Activated CD4-positive, alpha-beta T cell treated with anti-CD3 and anti-CD28 coated beads for 36 hours (primary cell): ENCODE results near the gene MAN2A1. TPM values are rescaled to one million over a fixed set of nuclear protein-coding genes. Genes with fewer than 3 reads are reported as not detected.

Source experiments
- ATAC-seq: fragments of 200-7000 bp; cut with Tn5 transposase; one replicate; pipeline ENCODE4 v1.10.0; 2021; ENCODE audit warnings: mild to moderate bottlenecking, moderate library complexity
- CTCF ChIA-PET: fragments of 350-600 bp; sonication (Branson Sonifier 250); formaldehyde crosslinking; loops from one replicate; lab custom pipeline; 2021; ENCODE audit warnings: antibody characterized with exemption; lab: Charles Lee
- POLR2A ChIA-PET: fragments of 350-600 bp; sonication (Branson Sonifier 250); formaldehyde crosslinking; loops from one replicate; lab custom pipeline; 2021; ENCODE audit warnings: antibody characterized with exemption, inconsistent platforms; lab: Charles Lee
- DNase-seq: peaks from one replicate; pipeline ENCODE4 v3.0.0-alpha.2; 2020
- H3K27ac Mint-ChIP-seq: one replicate; pipeline ENCODE4 v1.8.0; 2021; ENCODE audit warnings: mixed read lengths
- H3K27me3 Mint-ChIP-seq: one replicate; pipeline ENCODE4 v1.8.0; 2021; ENCODE audit warnings: mixed read lengths
- H3K36me3 Mint-ChIP-seq: one replicate; pipeline ENCODE4 v1.8.0; 2021; ENCODE audit warnings: low read depth, mixed read lengths
- H3K4me1 Mint-ChIP-seq: one replicate; pipeline ENCODE4 v1.8.0; 2021; ENCODE audit warnings: mixed read lengths
- H3K4me3 Mint-ChIP-seq: one replicate; pipeline ENCODE4 v1.8.0; 2021; ENCODE audit warnings: mild to moderate bottlenecking, moderate library complexity, mixed read lengths
- H3K9me3 Mint-ChIP-seq: one replicate; pipeline ENCODE4 v1.8.0; 2021; ENCODE audit warnings: low read depth, mixed read lengths
- intact Hi-C, 2 experiments: fragments of 100-400 bp; cut with DNase I in 1 of 2; cut with micrococcal nuclease in 1 of 2; formaldehyde crosslinking; loops; one replicate each; pipeline versions ENCODE4 v1.14.2 to v1.15.1; 2022 to 2024; cut with DNase I, micrococcal nuclease
- total RNA-seq, 2 experiments: library from RNA; stranded (reverse); gene quantifications; one replicate each; pipeline ENCODE4 v1.2.3, GENCODE V29; 2021

MAN2A1 gene
- total RNA-seq, 2 experiments from 2014 or later = 33.4 to 33.6 TPM

DNA sequence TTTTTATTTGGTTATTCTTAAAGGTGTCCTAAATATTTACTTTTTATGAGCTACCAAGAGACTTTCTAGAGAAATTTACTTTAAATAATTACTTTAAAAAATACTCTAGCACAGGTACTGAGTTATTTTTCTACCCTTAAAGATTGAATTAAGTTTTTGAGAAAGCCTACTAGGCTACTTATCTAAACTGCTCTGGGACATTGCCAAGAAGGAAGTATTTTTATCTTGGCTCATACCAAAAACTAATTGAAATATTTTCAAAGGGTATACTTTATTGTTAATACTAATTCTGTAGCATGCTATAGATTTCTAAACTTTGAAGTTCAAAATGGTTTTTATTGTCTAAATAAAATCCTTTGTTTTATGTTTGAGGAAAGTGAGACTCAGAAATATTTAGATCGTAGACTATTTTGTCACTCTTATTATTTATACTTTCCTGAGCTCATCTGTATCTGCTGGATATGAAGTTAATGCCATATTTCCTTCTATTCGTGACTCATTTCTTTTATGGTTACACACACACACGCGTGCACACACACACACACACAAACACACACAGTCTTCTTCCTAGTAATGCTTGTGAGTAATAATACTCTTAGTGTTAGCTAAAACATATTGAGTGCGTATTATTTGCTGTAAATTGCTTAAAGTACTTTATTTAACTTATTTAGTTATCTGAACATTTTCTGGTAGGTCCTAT is 89.5 kb downstream of the MAN2A1 start:
- no peak for ATAC-seq
- no peak for DNase-seq
- no peak overlapping the region for H3K4me3 Mint-ChIP-seq
- no peak overlapping the region for H3K27ac Mint-ChIP-seq
- peaks cover 26% of the 10 kb centered on the region for H3K36me3 Mint-ChIP-seq
- ChIA-PET POLR2A (no interaction called here), CTCF (interaction anchor here (0.7 kb wide), 1 partner anchor 65 kb away, joined by 3 read pairs; no protein-coding TSS in a partner anchor)
- H3K9me3 Mint-ChIP-seq = no peaks in the 10 kb centered on the region
- H3K4me1 Mint-ChIP-seq = peaks cover 8% of the 10 kb centered on the region
- intact Hi-C loops = no loop called here
- H3K27me3 Mint-ChIP-seq = no peaks in the 10 kb centered on the region

DNA sequence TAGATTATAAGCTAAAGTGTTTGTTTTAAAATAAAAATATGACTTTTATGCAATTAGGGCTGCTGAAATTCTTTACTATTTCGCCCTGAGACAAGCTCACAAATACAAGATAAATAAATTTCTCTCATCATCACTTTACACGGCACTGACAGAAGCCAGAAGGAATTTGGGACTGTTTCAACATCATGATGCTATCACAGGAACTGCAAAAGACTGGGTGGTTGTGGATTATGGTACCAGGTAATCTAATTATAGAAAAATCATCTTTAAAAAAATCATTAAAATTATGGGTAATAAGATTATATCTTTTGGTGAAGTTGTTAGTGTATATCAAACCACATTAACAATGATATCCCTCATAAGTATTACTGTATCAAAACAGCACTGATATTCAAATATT is 95.0 kb downstream of the MAN2A1 start:
- Mint-ChIP-seq H3K27ac (no peak overlapping the region), H3K36me3 (peaks cover 34% of the 10 kb centered on the region), H3K27me3 (no peaks in the 10 kb centered on the region), H3K4me1 (peaks cover 22% of the 10 kb centered on the region), H3K4me3 (no peak overlapping the region), H3K9me3 (no peaks in the 10 kb centered on the region)
- POLR2A ChIA-PET = no interaction called here
- intact Hi-C loops = loop anchor here in 1 of 2 experiments (5.0 kb wide), 1 partner anchor 87 kb away; no protein-coding TSS in a partner anchor
- DNase-seq (no peak), ATAC-seq (no peak)
- CTCF ChIA-PET = interaction anchor here (0.9 kb wide), 1 partner anchor 19 kb away, joined by 3 read pairs; no protein-coding TSS in a partner anchor

DNA sequence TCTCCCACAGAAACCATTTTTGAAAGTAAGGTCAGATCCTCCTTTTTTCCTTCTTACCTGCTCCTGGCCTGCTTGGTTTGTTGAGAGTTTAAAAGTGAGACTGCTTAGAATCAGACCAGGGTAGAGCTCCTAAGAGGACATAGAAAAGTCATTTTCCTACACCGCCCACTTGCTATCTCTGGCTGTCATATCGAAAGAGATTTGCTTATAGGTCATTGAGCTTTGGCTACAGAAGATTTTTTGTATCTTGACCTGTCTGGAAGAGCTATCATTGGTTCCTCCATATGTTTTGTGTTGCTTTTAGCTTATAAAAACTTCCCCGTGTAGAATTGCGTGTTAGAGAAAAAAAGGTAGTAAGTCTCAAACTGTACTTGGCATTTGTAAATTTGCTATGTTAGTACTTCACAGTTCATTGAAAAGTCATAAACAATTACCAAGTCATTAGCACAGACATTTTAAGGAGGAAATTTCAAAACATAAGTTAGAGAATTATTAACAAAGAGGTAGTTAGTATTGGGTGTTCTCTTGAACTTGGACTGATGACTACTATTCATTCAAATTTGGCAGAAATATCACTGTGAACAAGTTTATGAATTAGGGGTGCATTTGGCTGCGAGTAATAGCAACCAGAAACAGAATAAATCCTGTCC is 96.6 kb downstream of the MAN2A1 start:
- no peak overlapping the region for H3K27ac Mint-ChIP-seq
- no peak overlapping the region for H3K4me3 Mint-ChIP-seq
- H3K27me3 Mint-ChIP-seq = no peaks in the 10 kb centered on the region
- no peak for ATAC-seq
- CTCF ChIA-PET = no interaction called here
- no peaks in the 10 kb centered on the region for H3K9me3 Mint-ChIP-seq
- POLR2A ChIA-PET = no interaction called here
- no peak for DNase-seq
- peaks cover 22% of the 10 kb centered on the region for H3K4me1 Mint-ChIP-seq
- intact Hi-C loops = loop anchor here in 1 of 2 experiments (5.0 kb wide), 1 partner anchor 89 kb away; no protein-coding TSS in a partner anchor
- peaks cover 35% of the 10 kb centered on the region for H3K36me3 Mint-ChIP-seq

DNA sequence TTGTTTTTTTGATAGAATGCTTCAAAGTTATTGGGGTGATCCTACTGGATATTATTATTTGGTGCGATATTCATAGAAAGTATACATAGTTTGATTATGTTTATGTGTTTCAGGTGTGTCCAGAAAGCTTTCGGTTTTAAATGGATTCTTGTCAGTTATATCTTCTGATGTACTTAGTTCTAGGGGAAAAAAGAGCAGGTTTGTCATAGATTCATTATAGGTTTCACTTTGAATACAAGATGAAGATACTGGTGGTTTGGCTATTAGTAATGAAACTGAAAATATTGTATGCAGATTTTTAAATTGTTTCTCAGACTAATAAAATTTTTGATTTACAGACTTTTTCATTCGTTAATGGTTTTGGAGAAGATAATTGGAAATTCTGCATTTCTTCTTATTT is 98.9 kb downstream of the MAN2A1 start:
- POLR2A ChIA-PET = no interaction called here
- Mint-ChIP-seq H3K4me1 (peaks cover 22% of the 10 kb centered on the region), H3K27ac (no peak overlapping the region), H3K9me3 (no peaks in the 10 kb centered on the region), H3K36me3 (peaks cover 49% of the 10 kb centered on the region), H3K27me3 (no peaks in the 10 kb centered on the region), H3K4me3 (no peak overlapping the region)
- intact Hi-C loops = loop anchor here (2.0 to 5.0 kb wide), 2 partner anchors 91 to 298 kb away; no protein-coding TSS in a partner anchor
- DNase-seq (no peak), ATAC-seq (peak; percentile 63)
- CTCF ChIA-PET = interaction anchor here (0.5 to 1.0 kb wide), 3 partner anchors 20 to 364 kb away, joined by 3 read pairs; no protein-coding TSS in a partner anchor

DNA sequence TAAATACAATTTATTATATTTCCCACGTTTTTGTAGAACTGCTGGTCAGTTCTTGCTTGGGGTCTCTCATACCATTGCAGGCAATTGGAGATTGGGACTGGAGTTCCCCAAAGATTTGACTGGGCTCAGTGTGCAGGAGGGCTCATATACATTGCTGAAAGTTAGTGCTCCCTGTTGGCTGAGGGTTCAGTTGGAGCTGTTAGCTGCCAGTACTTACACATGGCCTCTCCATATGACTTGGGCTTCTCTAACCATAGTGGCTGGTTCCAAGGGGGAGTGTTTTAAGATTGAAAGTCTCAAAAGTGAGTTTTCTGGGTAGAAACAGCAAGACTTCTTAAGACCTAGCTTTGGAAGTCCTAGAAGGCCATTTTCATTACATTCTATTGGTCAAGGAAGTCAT is 102.9 kb downstream of the MAN2A1 start:
- Mint-ChIP-seq H3K27ac (no peak overlapping the region), H3K36me3 (peaks cover 52% of the 10 kb centered on the region), H3K4me1 (peaks cover 10% of the 10 kb centered on the region), H3K27me3 (no peaks in the 10 kb centered on the region), H3K9me3 (no peaks in the 10 kb centered on the region), H3K4me3 (no peak overlapping the region)
- ChIA-PET POLR2A (interaction anchor here (0.7 kb wide), 1 partner anchor 615 kb away, joined by 4 read pairs; no protein-coding TSS in a partner anchor), CTCF (interaction anchor here (1.1 kb wide), 1 partner anchor 32 kb away, joined by 4 read pairs; no protein-coding TSS in a partner anchor)
- intact Hi-C loops = no loop called here
- DNase-seq (no peak), ATAC-seq (no peak)

DNA sequence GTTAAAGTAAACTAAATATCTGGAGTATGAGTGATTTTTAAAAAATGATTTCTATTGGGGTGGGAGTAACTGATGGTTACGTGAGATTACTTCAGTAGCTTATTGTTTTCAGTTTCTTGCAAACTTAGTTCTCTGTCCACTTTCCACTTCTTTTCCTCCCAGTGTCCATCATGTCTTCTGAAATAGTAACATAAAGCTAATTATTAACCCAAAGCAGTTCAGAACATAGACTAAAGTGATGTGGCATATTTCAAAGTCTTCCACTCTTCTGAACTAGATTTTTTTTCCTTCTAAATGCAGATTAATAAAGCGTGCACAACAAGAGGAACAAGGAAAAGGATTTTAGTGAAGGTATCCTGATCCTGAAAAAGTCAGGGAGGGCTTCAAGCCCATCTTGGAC is 114.1 kb downstream of the MAN2A1 start:
- peaks cover 2% of the 10 kb centered on the region for H3K4me1 Mint-ChIP-seq
- ChIA-PET CTCF (no interaction called here), POLR2A (no interaction called here)
- H3K27ac Mint-ChIP-seq = no peak overlapping the region
- H3K36me3 Mint-ChIP-seq = peaks cover 36% of the 10 kb centered on the region
- no peak overlapping the region for H3K4me3 Mint-ChIP-seq
- no peaks in the 10 kb centered on the region for H3K27me3 Mint-ChIP-seq
- H3K9me3 Mint-ChIP-seq = no peaks in the 10 kb centered on the region
- no peak for DNase-seq
- ATAC-seq = no peak
- intact Hi-C loops = no loop called here

DNA sequence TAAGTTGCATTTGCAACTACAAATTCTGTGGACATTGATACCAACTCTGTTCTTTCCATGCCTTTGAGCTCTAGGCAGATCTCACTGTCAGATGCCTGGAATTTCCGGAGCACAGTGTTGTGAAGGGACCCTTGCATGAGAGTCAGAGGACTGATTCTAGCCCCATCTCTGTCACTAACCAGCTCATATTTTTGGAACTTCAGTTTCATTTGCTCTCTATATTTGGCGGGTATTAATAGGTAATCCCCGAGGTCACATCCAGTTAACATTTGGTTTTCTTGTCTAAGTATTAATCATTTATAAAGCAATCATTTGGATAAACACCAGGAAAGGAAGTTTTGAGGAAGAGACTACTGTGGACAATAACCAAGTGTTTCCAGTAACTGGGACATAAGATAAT is 115.7 kb downstream of the MAN2A1 start:
- DNase-seq (no peak), ATAC-seq (no peak)
- H3K4me1 Mint-ChIP-seq = peaks cover 9% of the 10 kb centered on the region
- intact Hi-C loops = no loop called here
- H3K9me3 Mint-ChIP-seq = peaks cover 2% of the 10 kb centered on the region
- H3K4me3 Mint-ChIP-seq = no peak overlapping the region
- CTCF ChIA-PET = no interaction called here
- POLR2A ChIA-PET = no interaction called here
- no peaks in the 10 kb centered on the region for H3K27me3 Mint-ChIP-seq
- no peak overlapping the region for H3K27ac Mint-ChIP-seq
- H3K36me3 Mint-ChIP-seq = peaks cover 45% of the 10 kb centered on the region

DNA sequence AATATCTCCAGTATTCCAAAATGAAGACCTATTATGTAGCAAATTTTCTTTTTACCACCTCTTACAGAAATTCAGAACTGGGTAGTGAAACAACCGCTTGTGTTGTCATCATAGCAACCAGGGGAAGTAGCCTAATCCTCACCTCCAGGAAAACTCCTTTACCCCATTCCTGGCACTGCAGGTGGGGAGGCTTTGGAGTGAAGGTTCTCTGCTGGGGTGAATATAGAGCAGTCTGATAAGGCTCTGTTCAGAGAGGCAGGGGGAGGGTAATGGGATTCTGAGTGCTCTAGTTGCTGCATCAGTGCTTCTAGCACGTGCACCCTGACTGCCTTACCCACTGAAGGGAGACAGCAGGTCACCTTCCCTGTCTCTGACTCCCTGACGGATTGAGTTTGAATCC is 116.2 kb downstream of the MAN2A1 start:
- H3K9me3 Mint-ChIP-seq = peaks cover 2% of the 10 kb centered on the region
- H3K27me3 Mint-ChIP-seq = no peaks in the 10 kb centered on the region
- DNase-seq (no peak), ATAC-seq (no peak)
- peaks cover 46% of the 10 kb centered on the region for H3K36me3 Mint-ChIP-seq
- H3K4me3 Mint-ChIP-seq = no peak overlapping the region
- intact Hi-C loops = no loop called here
- peaks cover 10% of the 10 kb centered on the region for H3K4me1 Mint-ChIP-seq
- ChIA-PET CTCF (no interaction called here), POLR2A (no interaction called here)
- no peak overlapping the region for H3K27ac Mint-ChIP-seq

DNA sequence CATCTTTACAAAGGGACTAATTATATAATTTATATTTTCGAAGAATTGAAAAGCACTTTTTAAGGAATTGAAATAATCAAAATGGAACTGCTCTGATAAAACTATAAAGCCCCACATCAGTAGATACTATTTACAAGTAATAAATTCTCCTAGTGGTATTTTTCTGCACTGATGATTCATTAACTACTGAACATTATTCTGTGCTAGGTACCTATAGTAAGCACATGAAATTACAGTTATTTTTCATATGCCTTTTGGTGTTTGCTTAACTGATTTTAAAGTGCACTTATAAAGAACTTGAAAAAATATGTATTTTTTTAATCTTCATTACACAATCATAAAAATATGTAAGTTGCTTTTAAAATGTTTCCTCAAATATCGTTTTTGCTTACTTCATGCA is 123.0 kb downstream of the MAN2A1 start:
- POLR2A ChIA-PET = no interaction called here
- CTCF ChIA-PET = interaction anchor here (1.4 kb wide), 1 partner anchor 10 kb away, joined by 4 read pairs; no protein-coding TSS in a partner anchor
- DNase-seq (no peak), ATAC-seq (no peak)
- H3K27me3 Mint-ChIP-seq = no peaks in the 10 kb centered on the region
- peaks cover 50% of the 10 kb centered on the region for H3K36me3 Mint-ChIP-seq
- intact Hi-C loops = no loop called here
- H3K4me3 Mint-ChIP-seq = no peak overlapping the region
- H3K9me3 Mint-ChIP-seq = peaks cover 2% of the 10 kb centered on the region
- no peak overlapping the region for H3K27ac Mint-ChIP-seq
- peaks cover 9% of the 10 kb centered on the region for H3K4me1 Mint-ChIP-seq

DNA sequence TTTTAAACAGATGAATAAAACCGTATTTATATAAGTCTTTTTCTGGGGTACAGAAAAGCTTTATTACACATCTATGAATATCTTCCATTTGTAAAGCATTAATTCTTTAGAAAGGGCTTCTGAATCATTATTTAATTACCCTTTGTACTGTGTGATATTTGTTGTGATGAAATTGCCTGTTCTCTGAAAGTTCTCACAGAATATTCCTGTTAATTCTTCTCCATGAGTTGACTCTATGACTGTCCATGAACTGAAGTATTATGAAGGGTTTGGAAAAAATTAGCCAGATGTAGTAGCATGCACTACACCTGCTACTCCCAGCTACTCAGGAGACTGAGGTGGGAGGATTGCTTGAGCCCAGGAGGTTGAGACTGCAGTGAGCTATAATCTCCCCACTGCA is 127.0 kb downstream of the MAN2A1 start:
- Mint-ChIP-seq H3K36me3 (peaks cover 40% of the 10 kb centered on the region), H3K4me3 (no peak overlapping the region), H3K27ac (no peak overlapping the region), H3K27me3 (no peaks in the 10 kb centered on the region), H3K9me3 (no peaks in the 10 kb centered on the region), H3K4me1 (no peaks in the 10 kb centered on the region)
- ChIA-PET POLR2A (no interaction called here), CTCF (interaction anchor here (0.6 kb wide), 2 partner anchors 25 to 61 kb away, joined by 3 to 6 read pairs; no protein-coding TSS in a partner anchor)
- no peak for ATAC-seq
- intact Hi-C loops = no loop called here
- DNase-seq = no peak

DNA sequence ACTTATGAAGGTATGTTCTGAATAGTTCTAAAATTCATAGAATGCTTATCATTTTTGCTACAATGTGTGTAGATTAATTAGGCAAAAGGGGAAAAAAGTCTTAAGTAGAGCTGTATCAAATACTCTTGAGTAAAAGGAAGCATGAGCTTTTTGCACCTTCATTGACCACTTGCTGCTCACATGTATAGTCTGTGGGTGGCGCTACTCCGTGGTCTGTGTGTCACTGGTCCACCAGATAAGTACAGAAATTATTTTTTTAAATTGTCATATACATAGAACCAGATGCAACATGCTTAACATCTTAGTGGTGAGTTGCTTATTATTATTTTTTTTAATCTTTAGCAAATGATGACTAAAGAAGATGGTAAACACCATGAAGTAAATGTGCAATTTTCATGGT is 130.2 kb downstream of the MAN2A1 start:
- no peak overlapping the region for H3K4me3 Mint-ChIP-seq
- DNase-seq (no peak), ATAC-seq (no peak)
- ChIA-PET POLR2A (no interaction called here), CTCF (interaction anchor here (0.6 kb wide), 1 partner anchor 33 kb away, joined by 3 read pairs; no protein-coding TSS in a partner anchor)
- intact Hi-C loops = no loop called here
- H3K27me3 Mint-ChIP-seq = no peaks in the 10 kb centered on the region
- H3K4me1 Mint-ChIP-seq = no peaks in the 10 kb centered on the region
- H3K36me3 Mint-ChIP-seq = peaks cover 37% of the 10 kb centered on the region
- H3K9me3 Mint-ChIP-seq = no peaks in the 10 kb centered on the region
- no peak overlapping the region for H3K27ac Mint-ChIP-seq
